Spinal cord (tissue), 10 donors: Measurements from ENCODE around the gene DBI. TPM values are rescaled to one million over a fixed set of nuclear protein-coding genes. Genes with fewer than 3 reads are reported as not detected.

Source experiments
- DNase-seq, 6 donors: peaks; one replicate each; pipeline versions ENCODE4 v3.0.0 to v3.0.0-alpha.2; 2013 to 2015; ENCODE audit warnings: low spot score in 6 of 6, low read depth in 4 of 6
- H3K27ac ChIP-seq: one replicate; pipeline ENCODE4 v1.5.1; 2013; ENCODE audit warnings: low read depth, low read length, control low read depth
- H3K27me3 ChIP-seq: one replicate; pipeline ENCODE4 v1.6.1; 2013; ENCODE audit warnings: low read length; ENCODE audit not compliant: control insufficient read depth, insufficient read depth
- H3K36me3 ChIP-seq: one replicate; pipeline ENCODE4 v1.6.1; 2013; ENCODE audit warnings: low read length; ENCODE audit not compliant: control insufficient read depth, insufficient read depth
- H3K4me1 ChIP-seq: one replicate; pipeline ENCODE4 v1.6.1; 2013; ENCODE audit warnings: low read length; ENCODE audit not compliant: control insufficient read depth, insufficient read depth
- H3K4me3 ChIP-seq: one replicate; pipeline ENCODE4 v1.5.1; 2013; ENCODE audit warnings: low read depth, low read length, control low read depth
- H3K9me3 ChIP-seq: one replicate; pipeline ENCODE4 v1.6.1; 2013; ENCODE audit warnings: low read length; ENCODE audit not compliant: control insufficient read depth, insufficient read depth
- WGBS: methylation state at CpG from one replicate; pipeline ENCODE4 v1.1.5; 2013; ENCODE audit warnings: missing lambda C conversion rate; ENCODE audit not compliant: insufficient coverage; 5-methylcytosine and 5-hydroxymethylcytosine counted together
- long read RNA-seq, 4 donors: transcript quantifications; one replicate each; lab custom pipeline, GENCODE V29; 2026
- polyA plus RNA-seq, 2 donors: library from polyadenylated mRNA; unstranded; fragments of 120-200 nt; gene quantifications; one replicate each; pipeline ENCODE4 v1.2.1, GENCODE V29; 2013; ENCODE audit not compliant: insufficient read length in 2 of 2
- total RNA-seq, 2 donors: library from RNA; depleted of rRNA in 1 of 2; stranded (reverse); fragments of 120-200 nt in 1 of 2; fragments of >200 nt in 1 of 2; gene quantifications; one replicate each; pipeline versions ENCODE4 v1.2.3 to v1.2.4, GENCODE V29; 2013 to 2014
- donor health status: healthy.

The DBI gene
- 100 to 1,000 TPM; 134 to 232 TPM for total RNA-seq
- polyA plus RNA-seq: 100 to 1,000 TPM; 785 to 887 TPM
- long read RNA-seq, donor 1, transcript DBI-207 (2 exons, 784 nt): minor isoform, 11 of 968 reads
- long read RNA-seq, donor 1, transcript DBI-204 (5 exons, 576 nt): minor isoform, 10 of 968 reads
- long read RNA-seq, donor 1, transcript DBI-202 (4 exons, 637 nt): major isoform, 867 of 968 reads
- long read RNA-seq, donor 1, transcript DBI-206 (2 exons, 842 nt): minor isoform, 14 of 968 reads
- long read RNA-seq, donor 1, partial matches to known transcripts: 63 of 968 reads
- long read RNA-seq, donor 1, other reads (novel, unspliced or antisense): 0 of 968 reads
- long read RNA-seq, donor 2, transcript DBI-206 (2 exons, 842 nt): minor isoform, 5 of 434 reads
- long read RNA-seq, donor 2, transcript DBI-204 (5 exons, 576 nt): minor isoform, 5 of 434 reads
- long read RNA-seq, donor 2, transcript DBI-202 (4 exons, 637 nt): major isoform, 381 of 434 reads
- long read RNA-seq, donor 2, partial matches to known transcripts: 38 of 434 reads
- long read RNA-seq, donor 2, other reads (novel, unspliced or antisense): 0 of 434 reads
- long read RNA-seq, donor 3, transcript DBI-206 (2 exons, 842 nt): minor isoform, 9 of 350 reads
- long read RNA-seq, donor 3, transcript DBI-202 (4 exons, 637 nt): major isoform, 318 of 350 reads
- long read RNA-seq, donor 3, partial matches to known transcripts: 18 of 350 reads
- long read RNA-seq, donor 3, other reads (novel, unspliced or antisense): 0 of 350 reads
- long read RNA-seq, donor 4, transcript DBI-206 (2 exons, 842 nt): minor isoform, 7 of 305 reads
- long read RNA-seq, donor 4, transcript DBI-202 (4 exons, 637 nt): major isoform, 269 of 305 reads
- long read RNA-seq, donor 4, partial matches to known transcripts: 22 of 305 reads
- long read RNA-seq, donor 4, other reads (novel, unspliced or antisense): 0 of 305 reads

DNA sequence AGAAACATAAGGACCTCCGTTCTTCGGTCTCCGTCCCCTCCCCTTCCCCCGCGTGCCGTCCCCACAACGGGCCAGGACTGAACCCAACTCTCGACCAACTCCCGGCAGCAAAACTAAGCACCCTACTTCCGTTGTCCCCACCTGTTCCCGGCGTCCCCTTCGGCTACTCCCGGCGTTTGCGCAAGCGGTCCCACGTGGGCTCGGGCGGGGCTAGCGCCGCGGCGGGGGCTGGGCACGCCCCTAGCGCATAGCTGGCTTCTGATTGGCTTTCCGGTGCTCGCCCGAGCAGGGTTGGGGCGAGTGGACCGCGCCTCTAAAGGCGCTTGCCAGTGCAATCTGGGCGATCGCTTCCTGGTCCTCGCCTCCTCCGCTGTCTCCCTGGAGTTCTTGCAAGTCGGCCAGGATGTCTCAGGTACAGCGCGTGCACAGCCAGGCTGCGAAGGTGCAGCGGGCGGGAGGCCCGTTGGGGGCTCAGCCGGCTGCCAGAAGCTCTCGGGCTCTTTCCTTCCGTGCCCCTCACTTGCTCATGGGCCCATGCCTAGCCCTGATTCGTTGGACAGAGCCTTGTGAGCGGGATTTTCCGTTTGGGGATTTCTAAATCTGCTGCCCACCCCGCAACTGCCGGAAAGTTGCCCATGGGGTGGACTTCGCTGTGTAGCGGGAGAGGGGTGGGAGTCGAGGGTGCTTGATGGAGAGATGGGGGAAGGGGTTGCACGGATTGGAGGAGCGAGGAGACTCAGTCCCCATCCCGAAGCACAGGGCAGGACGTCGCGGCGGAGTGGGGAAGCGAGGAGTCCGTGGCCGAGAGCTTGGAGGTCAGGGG, at the start of gene DBI, which contains the start of gene C2orf76:
DBI (plus strand) TSS at position 329 of the 823 bp plus-strand sequence; CDS start at position 404, 75 bp downstream.
C2orf76 (minus strand) TSS at position 186 of the 823 bp plus-strand sequence. CDS start 26,875 bp downstream, outside the sequence.
- DNase-seq: peak; percentile 70 to 98 (median 88)
- under 1% methylated on average over 63 of the region's 65 CpGs for WGBS
- Histone ChIP-seq H3K4me1 (peaks cover 39% of the 10 kb centered on the region), H3K27ac (peak within 1 kb of the TSS; percentile 95), H3K9me3 (no peaks in the 10 kb centered on the region), H3K27me3 (no peaks in the 10 kb centered on the region), H3K4me3 (peak within 1 kb of the TSS; percentile 92), H3K36me3 (peaks cover 5% of the 10 kb centered on the region)

DNA sequence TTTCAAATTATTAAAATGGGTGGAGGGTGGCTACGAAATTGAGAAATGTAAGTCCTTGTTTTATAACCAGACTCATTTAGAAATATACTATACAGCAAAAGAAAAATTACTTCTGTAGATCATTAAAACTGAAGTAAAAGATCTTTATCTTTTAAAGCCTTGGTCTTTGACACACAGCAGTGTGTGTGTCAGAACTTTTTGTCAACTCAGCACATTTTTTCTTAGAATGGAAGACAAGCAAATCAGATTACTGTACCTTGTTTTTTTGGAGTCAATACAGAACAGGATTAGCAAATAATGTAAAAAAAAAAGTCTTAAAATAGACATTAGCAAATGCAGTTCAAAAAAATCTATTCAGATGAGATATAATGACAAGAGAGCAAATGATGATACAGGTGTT, 49.2 kb upstream of the DBI start:
- no CpG with 5 or more reads among the region's 1 CpG for WGBS
- DNase-seq: no peak
- Histone ChIP-seq H3K9me3 (no peaks in the 10 kb centered on the region), H3K4me1 (no peaks in the 10 kb centered on the region), H3K27ac (no peak overlapping the region), H3K4me3 (no peak overlapping the region), H3K36me3 (no peaks in the 10 kb centered on the region), H3K27me3 (no peaks in the 10 kb centered on the region)

DNA sequence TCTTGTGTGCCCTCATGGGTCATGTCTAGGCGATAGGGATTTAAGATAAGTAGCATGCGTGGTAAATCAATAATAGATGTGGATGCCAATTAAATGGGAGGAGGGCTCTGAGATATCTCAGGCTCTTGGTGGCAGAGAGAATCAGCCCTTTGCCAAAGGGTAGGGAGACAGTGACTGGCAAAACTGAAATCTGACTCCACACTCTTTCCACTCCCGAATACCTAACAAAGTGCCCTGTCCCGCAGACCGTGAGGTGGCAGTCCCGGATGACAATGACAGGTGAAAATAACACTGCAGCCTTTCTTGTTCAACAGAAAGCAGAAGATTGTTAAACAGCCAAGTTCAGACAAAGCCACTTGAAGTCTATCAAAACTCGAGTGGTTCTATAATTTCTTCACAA, 47.2 kb upstream of the DBI start:
- WGBS: 76% methylated on average over 4 of the region's 7 CpGs
- Histone ChIP-seq H3K36me3 (no peaks in the 10 kb centered on the region), H3K4me3 (no peak overlapping the region), H3K27me3 (no peaks in the 10 kb centered on the region), H3K9me3 (no peaks in the 10 kb centered on the region), H3K27ac (no peak overlapping the region), H3K4me1 (no peaks in the 10 kb centered on the region)
- no peak for DNase-seq

DNA sequence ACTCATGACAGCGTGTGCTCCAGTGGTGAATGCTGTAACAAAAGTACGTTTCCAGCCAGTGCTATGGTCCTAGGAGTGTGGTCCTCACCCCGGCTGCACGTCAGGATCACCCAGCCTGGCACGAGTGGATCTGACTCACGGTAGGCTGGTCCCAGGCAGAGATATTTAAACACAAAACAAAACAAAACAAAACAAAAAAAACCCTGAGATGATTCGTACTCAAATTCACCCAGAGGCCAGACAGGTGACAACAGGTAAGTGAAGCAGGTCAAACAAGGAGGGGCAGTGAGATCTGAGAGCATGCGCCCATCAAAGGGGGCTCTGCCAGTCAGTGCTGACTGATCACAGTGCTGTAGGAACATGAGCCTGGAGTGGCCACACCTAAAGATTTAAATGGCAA, 43.3 kb upstream of the DBI start:
- no peaks in the 10 kb centered on the region for H3K36me3 ChIP-seq
- H3K27ac ChIP-seq: no peak overlapping the region
- 94% methylated on average over 4 of the region's 8 CpGs for WGBS
- no peak for DNase-seq
- no peak overlapping the region for H3K4me3 ChIP-seq
- no peaks in the 10 kb centered on the region for H3K9me3 ChIP-seq
- H3K27me3 ChIP-seq: no peaks in the 10 kb centered on the region
- no peaks in the 10 kb centered on the region for H3K4me1 ChIP-seq

DNA sequence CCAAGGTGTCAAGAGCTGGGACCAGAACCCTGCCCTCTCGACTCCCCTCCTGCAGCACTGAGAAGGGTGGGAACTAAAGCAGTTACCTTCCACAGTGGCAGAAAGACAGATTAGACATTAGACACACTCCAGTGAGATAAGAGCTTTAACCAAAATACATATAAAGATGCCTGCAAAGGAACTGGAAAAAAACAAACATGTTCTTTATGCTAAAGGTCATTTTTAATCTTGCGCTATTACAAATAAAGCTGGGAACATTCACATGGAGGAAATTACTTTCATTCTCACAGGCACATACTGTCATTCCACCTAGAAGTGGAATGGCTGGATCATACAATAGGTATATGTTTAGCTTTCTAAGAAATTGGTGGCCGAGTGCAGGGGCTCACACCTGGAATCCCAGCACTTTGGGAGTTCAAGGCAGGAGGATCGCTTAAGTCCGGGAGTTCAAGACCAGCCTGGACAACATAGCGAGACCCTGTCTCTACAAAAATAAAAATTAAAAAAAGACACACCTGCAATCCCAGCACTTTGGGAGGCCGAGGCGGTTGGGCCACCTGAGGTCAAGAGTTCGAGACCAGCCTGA, 42.0 kb upstream of the DBI start:
- Histone ChIP-seq H3K27ac (no peak overlapping the region), H3K27me3 (no peaks in the 10 kb centered on the region), H3K36me3 (no peaks in the 10 kb centered on the region), H3K4me3 (no peak overlapping the region), H3K4me1 (no peaks in the 10 kb centered on the region), H3K9me3 (no peaks in the 10 kb centered on the region)
- DNase-seq: no peak
- 96% methylated on average over 7 of the region's 9 CpGs for WGBS

DNA sequence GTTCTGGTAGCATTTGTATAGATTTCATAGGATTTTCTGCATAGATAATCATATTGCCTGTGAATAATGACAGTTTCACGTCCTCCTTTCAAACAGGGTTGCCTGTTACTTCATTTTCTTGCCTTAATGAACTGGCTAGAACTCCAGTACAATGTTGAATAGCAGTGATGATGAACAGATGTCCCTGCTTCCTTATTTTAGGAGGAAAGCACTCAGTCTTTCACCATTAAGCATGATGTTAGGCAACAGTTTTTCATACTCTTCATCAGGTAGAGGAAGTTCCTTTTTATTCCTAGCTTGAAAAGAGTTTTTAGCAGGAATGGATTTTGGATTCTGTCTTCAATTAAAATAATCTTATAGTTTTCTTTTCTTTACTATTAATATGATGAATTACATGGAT, 39.8 kb upstream of the DBI start:
- no peaks in the 10 kb centered on the region for H3K9me3 ChIP-seq
- H3K4me1 ChIP-seq: no peaks in the 10 kb centered on the region
- no CpG with 5 or more reads among the region's 1 CpG for WGBS
- no peak for DNase-seq
- H3K27ac ChIP-seq: no peak overlapping the region
- H3K36me3 ChIP-seq: no peaks in the 10 kb centered on the region
- no peaks in the 10 kb centered on the region for H3K27me3 ChIP-seq
- no peak overlapping the region for H3K4me3 ChIP-seq

DNA sequence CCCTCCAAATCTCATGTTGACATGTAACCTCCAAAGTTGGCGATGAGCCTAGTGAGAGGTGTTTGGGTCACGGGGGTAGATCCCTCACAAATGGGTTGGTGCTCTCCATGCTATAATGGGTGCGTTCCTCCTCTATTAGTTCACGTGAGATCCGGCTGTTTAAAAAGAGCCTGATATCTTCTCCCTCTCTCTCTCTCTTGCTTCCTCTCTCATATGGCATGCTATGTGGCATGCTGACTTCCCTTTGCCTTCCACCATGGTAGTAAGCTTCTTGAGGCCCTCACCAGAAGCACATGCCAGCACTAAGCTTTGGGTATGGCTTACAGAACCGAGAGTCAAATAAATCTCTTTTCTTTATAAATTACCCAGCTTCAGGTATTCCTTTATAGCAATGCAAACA, 39.3 kb upstream of the DBI start:
- Histone ChIP-seq H3K9me3 (no peaks in the 10 kb centered on the region), H3K27me3 (no peaks in the 10 kb centered on the region), H3K4me3 (no peak overlapping the region), H3K27ac (no peak overlapping the region), H3K4me1 (no peaks in the 10 kb centered on the region), H3K36me3 (no peaks in the 10 kb centered on the region)
- 91% methylated on average over 4 of the region's 6 CpGs for WGBS
- DNase-seq: no peak

DNA sequence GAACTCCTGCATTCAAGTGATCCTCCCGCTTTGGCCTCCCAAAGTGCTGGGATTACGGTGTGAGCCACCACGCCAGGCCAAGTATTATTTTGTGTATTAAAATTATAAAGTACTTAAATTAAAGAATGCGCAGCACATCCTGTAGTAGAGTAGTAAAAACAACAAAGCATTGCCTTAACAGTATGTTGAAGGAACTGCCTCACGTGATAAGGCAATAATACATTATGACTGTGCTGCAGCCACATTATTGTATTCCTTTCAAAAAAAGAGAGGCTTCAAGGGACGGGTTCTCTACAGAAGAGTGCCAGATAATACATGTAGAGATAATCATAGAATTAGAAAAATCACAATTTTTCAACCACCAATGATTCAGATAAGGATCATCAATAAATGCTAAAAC, 33.8 kb upstream of the DBI start:
- H3K27me3 ChIP-seq: no peaks in the 10 kb centered on the region
- WGBS: no CpG with 5 or more reads among the region's 6 CpGs

DNA sequence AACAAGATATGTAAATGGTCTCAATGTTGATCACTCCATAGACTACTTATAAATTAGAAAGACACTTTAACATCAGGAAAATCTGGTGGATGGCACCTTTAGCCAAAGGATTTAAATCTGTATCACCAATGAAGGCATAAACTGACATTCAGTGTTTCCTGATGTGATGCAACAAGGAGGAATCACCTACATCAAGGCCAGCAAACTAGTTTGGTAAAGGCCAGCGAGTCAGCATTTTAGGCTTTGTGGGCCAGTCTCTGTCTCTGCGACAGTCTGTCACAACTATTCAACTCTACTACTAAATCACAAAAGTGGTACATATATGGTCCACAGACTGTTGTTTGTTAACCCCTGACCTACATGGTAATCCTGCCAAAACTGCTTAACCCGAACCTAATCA, 33.4 kb upstream of the DBI start:
- H3K36me3 ChIP-seq: no peaks in the 10 kb centered on the region

More for the DNA sequence above, 33.8 kb upstream of the DBI start:
- Histone ChIP-seq H3K4me1 (no peaks in the 10 kb centered on the region), H3K4me3 (no peak overlapping the region), H3K27ac (no peak overlapping the region), H3K9me3 (no peaks in the 10 kb centered on the region), H3K36me3 (no peaks in the 10 kb centered on the region)
- DNase-seq: no peak

More for the DNA sequence above, 33.4 kb upstream of the DBI start:
- 80% methylated on average over 1 of the region's 3 CpGs for WGBS
- Histone ChIP-seq H3K27ac (no peak overlapping the region), H3K4me3 (no peak overlapping the region), H3K9me3 (no peaks in the 10 kb centered on the region), H3K27me3 (no peaks in the 10 kb centered on the region), H3K4me1 (no peaks in the 10 kb centered on the region)
- no peak for DNase-seq
